ENCODE measurements around the gene CD48.

CD48 gene

DNA sequence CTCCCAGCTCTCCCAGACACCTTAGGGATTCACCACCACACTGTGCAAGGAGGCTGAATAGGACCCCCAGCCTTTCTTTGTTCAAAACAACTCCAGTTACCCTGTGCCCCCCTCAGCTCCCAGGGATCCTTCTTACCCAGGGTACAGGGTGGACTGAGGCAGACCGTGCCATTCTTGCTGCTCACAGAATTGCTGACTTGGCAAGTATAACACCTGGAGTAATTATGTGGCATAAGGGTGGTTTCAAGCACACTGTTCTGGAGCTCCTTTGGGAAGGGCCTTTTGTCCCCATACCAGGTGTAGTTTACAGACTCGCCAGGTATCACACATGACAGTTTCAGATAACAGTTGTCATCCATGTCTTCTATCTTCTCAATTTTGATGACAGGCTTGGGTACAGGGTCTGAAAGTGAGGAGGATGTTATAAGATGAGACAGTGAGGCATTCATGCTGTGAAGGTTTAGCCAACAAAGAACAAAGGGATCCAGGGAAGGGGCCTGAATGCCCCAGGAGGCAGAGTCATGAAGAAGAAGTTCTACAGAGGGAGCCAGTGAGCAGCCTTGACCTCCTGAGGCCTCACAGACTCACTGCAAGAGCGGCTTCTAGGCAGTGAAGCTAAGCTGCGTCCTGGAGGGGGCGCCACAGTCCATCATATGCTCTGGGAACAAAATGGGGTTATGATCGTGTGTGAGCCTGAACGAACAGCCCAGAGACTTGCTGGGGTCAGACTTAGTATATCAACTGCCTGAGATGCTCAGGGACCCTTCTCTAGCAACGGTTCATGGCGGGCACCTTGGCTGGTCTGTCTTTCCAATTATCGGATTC lies 30.3 kb downstream of the CD48 start:
- Histone ChIP-seq H3K27ac (peak overlapping the region; percentile 31), H3K4me1 (ENCODE audit: control insufficient read depth in 1 of 2, insufficient read depth in 1 of 2, low read depth in 1 of 2, low read length in 1 of 2) (peaks cover 50 to 53% of the 10 kb centered on the region in 2 experiments), H3K27me3 (no peaks in the 10 kb centered on the region), H3K9me3 (no peaks in the 10 kb centered on the region), H3K4me3 (ENCODE audit: low read depth in 1 of 2, low read length in 1 of 2) (no peak overlapping the region), H3K36me3 (peaks cover 51% of the 10 kb centered on the region)
- TF ChIP-seq, protein P1, sequence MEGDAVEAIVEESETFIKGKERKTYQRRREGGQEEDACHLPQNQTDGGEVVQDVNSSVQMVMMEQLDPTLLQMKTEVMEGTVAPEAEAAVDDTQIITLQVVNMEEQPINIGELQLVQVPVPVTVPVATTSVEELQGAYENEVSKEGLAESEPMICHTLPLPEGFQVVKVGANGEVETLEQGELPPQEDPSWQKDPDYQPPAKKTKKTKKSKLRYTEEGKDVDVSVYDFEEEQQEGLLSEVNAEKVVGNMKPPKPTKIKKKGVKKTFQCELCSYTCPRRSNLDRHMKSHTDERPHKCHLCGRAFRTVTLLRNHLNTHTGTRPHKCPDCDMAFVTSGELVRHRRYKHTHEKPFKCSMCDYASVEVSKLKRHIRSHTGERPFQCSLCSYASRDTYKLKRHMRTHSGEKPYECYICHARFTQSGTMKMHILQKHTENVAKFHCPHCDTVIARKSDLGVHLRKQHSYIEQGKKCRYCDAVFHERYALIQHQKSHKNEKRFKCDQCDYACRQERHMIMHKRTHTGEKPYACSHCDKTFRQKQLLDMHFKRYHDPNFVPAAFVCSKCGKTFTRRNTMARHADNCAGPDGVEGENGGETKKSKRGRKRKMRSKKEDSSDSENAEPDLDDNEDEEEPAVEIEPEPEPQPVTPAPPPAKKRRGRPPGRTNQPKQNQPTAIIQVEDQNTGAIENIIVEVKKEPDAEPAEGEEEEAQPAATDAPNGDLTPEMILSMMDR (IDR thresholded peaks at IDR 0.05) = peak; percentile 89

- Histone ChIP-seq H3K4me3 (ENCODE audit: low read depth in 1 of 2, low read length in 1 of 2) (no peak overlapping the region), H3K4me1 (ENCODE audit: control insufficient read depth in 1 of 2, insufficient read depth in 1 of 2, low read depth in 1 of 2, low read length in 1 of 2) (peaks cover 52% of the 10 kb centered on the region in 2 experiments), H3K27me3 (no peaks in the 10 kb centered on the region), H3K36me3 (peaks cover 51% of the 10 kb centered on the region), H3K27ac (no peak overlapping the region), H3K9me3 (no peaks in the 10 kb centered on the region)
- TF ChIP-seq, protein P1 (IDR thresholded peaks at IDR 0.05) = no peak
Measured at GRCh38 chr1:160680399-160680798, 31.2 kb downstream of the CD48 start.

GRCh38 chr1:160679893-160680292 lies 31.7 kb downstream of the CD48 start:
- TF ChIP-seq, protein P1 (IDR thresholded peaks at IDR 0.05) = no peak
- H3K27ac ChIP-seq = no peak overlapping the region
- peaks cover 51% of the 10 kb centered on the region for H3K36me3 ChIP-seq
- H3K27me3 ChIP-seq = no peaks in the 10 kb centered on the region
- peaks cover 51 to 52% of the 10 kb centered on the region in 2 experiments for H3K4me1 ChIP-seq (ENCODE audit: control insufficient read depth in 1 of 2, insufficient read depth in 1 of 2, low read depth in 1 of 2, low read length in 1 of 2)
- H3K9me3 ChIP-seq = no peaks in the 10 kb centered on the region
- no peak overlapping the region for H3K4me3 ChIP-seq (ENCODE audit: low read depth in 1 of 2, low read length in 1 of 2)

DNA sequence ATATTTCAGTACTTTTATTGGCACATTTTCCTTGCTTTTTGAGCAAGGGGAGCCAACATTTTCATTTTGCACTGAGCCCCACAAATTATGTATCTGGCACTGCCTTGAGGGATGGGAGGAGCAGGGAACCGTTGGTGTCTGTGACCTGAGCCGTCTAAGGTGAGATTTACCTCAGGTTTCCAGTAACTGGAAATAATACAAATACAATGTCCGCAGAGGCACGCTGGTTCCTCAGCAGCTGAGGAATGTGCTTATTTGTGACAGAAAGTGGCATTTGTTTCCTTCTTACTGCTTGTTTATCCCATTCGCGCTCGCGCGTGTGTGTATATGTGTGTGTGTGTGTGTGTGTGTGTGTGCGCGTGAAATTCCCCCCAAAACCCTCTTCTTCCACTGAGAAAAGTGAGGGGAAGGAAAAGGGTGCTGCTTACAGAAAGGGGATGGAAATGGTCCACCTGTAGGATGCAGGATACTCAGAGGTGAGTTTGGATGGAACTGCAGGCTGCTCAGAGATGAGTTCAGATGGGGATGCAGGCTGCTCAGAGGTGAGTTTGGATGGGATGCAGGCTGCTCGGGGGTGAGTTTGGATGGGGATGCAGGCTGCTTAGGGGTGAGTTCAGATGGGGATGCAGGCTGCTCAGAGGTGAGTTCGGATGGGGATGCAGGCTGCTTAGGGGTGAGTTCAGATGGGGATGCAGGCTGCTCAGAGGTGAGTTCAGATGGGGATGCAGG lies 34.6 kb downstream of the CD48 start:
- Histone ChIP-seq H3K4me1 (ENCODE audit: control insufficient read depth in 1 of 2, insufficient read depth in 1 of 2, low read depth in 1 of 2, low read length in 1 of 2) (peaks cover 38 to 43% of the 10 kb centered on the region in 2 experiments), H3K9me3 (no peaks in the 10 kb centered on the region), H3K27me3 (no peaks in the 10 kb centered on the region), H3K27ac (no peak overlapping the region), H3K36me3 (peaks cover 51% of the 10 kb centered on the region), H3K4me3 (ENCODE audit: low read depth in 1 of 2, low read length in 1 of 2) (no peak overlapping the region)
- TF ChIP-seq, protein P1 (IDR thresholded peaks at IDR 0.05) = no peak

- peaks cover 40% of the 10 kb centered on the region for H3K36me3 ChIP-seq
- H3K27ac ChIP-seq = no peak overlapping the region
- H3K4me1 ChIP-seq (ENCODE audit: control insufficient read depth in 1 of 2, insufficient read depth in 1 of 2, low read depth in 1 of 2, low read length in 1 of 2) = peaks cover 27 to 32% of the 10 kb centered on the region in 2 experiments
- H3K4me3 ChIP-seq (ENCODE audit: low read depth in 1 of 2, low read length in 1 of 2) = no peak overlapping the region
- no peaks in the 10 kb centered on the region for H3K9me3 ChIP-seq
- TF ChIP-seq, protein P1 (IDR thresholded peaks at IDR 0.05) = peak; percentile 72
- H3K27me3 ChIP-seq = no peaks in the 10 kb centered on the region
Measured at GRCh38 chr1:160675641-160676410, 35.8 kb downstream of the CD48 start.
